Activated T-helper 1 cell treated with Interleukin-2 at 50 U/mL for 16 hours (primary cell): ENCODE results near the gene CNBD2.
"Not testable (repeated sequence)": the region's sequence is repeated elsewhere in the genome, so short reads cannot be mapped to it uniquely, and the experiment has no call there.

ENCODE experiments used
- DNase-seq: peaks from one replicate; pipeline ENCODE4 v3.0.0-alpha.2; 2020; ENCODE audit warnings: low read depth

The CNBD2 gene

DNA sequence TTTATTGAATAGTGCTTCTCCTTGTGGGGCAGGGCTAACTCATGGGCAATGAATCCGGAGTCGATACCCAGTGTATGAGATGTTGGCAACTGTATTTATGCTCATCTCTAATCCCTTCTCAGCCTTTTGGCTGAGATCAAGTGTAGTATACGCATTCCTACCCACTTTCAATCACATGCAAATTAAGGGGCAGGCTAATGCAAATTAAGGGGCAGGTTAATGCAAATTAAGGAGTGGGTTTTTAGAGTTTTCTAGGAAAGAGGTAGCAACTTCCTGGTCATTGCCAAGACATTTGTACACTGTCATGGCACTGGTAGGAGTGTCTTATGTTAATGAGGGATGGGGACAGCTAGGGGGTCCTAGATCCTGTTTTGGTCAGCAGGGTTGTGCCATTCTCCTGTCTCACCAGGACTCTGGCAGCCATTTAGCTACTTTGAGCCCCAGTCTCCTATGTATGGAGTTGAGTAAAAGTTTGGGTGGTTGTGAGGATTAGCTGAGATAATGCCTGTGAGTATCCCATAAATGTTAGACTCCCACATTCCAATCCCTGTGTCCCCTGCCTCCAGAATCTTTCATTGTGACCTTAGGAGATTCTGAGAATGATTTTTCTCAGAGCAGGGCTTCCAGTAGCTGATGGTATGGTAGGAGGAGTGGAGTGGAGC is at the start of gene CNBD2:
Gene CNBD2 (plus strand): TSS at position 612 of the 662 bp plus-strand sequence. CDS start 173 bp downstream, outside the sequence.
- DNase-seq, result no peak

DNA sequence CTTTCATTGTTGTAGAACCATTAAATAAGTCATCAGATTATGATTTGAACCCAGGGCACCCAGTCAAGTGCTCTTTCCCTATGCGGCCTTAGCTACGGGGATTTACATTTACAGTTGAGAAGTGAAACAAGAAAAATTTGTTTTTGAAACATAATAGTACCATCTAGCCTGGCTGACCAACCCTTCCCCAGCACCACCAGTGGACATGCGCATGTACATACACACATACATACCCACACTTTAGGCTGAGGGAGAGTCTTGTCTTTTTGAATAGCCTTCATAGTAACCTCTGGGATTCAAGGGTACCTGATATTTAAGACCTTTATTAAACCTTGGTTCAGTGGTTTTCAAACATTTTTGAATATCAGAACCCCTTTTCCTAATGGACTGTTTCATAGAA is 47.9 kb upstream of the CNBD2 start:
- DNase-seq, result no peak

- no peak for DNase-seq
Observed at GRCh38 chr20:35929301-35929700, 39.1 kb upstream of the CNBD2 start.

DNA sequence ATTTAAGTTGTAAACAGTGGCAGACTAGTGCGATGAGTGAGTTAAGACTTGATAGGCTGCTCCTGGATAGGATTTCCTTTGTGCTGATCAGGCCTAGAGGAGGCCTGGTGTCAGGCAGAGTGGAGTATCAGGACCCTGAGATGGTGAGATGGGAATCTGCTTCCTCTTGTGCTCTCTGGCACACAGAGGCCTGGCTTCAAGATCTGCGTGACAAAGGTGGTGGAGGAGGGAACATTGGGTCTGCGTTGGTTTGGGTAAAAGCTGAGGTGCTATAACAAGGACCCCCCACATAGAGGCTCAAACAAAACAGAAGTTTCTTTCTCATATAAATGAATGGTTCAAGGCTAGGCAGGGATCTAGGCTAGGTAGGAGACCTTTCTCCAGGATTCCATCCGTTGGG is 34.3 kb upstream of the CNBD2 start:
- no peak for DNase-seq

DNA sequence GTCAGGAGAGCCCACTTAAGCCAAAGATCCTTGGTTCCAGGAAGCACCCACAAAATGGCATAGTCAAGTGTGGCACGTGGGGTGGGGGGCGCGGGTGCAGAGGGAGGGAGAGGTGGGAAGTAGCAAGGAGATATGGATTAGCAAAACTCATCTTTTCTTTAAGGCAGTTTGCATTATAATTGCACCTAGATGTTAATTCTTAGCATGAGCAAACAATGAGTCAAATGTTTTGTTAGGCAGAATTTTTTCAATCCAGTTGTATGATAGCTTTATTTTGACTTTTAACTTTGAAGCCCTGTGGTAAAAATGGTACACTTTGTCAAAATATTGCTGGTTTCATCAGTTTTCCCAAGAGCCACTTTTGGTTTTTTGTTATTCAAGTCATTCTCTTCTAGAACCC is 29.1 kb upstream of the CNBD2 start:
- DNase-seq, result no peak

DNA sequence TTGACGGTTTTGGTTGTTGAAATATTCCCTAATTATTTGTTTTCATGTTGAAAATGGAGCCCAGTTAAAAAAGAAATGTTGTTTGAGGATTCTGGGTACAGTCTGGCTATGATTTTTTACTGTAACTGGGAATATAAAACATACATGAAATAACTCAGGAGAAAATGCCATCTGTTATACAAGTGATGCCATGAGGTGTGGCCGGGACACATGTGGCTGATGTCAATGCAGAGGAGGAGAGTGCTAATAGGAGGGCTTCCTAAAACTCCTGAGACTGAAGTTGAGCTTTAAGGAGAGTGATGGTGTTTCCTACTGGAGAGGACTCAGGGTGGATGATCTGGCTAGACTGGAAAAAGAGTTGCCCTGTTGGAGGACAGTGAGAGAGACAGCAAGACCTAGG is 26.8 kb upstream of the CNBD2 start:
- DNase-seq, result no peak

DNA sequence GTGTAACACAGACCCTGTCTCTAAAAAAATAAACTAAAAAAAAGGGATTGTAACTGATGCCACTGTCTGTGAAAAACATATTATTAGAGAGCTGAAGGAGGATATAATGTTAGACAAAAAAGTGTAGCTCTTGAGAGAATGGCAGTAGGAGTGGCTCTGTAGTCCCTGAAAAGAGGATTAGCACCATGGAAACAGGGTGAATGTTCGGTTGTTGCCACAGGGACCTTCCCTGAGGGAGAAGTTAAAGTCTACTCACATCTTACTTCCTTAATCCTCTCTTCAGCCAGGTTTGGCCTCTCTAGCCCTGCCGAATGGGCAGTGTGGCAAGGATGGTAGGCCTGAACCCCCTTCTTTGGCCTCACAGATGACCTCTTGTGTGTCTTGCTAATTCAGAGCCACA is 26.1 kb upstream of the CNBD2 start:
- no peak for DNase-seq

GRCh38 chr20:35947489-35947888 is 20.9 kb upstream of the CNBD2 start:
- DNase-seq, result no peak

DNA sequence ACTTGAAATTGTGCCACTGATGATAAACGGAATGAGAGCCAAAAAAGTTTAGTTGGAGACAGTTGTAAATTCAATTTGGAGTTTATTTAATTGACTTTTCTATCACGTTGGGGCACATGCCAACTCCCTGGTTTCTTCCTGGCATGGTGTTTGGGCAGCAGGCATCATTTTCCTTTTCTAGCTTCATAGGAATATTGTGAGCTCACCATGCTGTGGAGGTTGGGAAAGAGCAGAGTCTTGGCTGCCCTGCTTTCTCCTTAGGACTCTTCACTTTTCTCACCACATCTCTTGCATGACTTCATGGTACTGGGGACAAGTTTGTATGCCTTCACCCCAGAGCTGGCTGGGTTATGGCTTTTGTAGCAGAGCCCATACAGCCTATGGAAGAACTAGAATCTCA is 20.5 kb upstream of the CNBD2 start:
- DNase-seq, result no peak

GRCh38 chr20:35950093-35950492 is 18.3 kb upstream of the CNBD2 start:
- DNase-seq, result no peak

- DNase-seq, result not testable (repeated sequence)
Observed at GRCh38 chr20:35952080-35952479, 16.3 kb upstream of the CNBD2 start.

DNA sequence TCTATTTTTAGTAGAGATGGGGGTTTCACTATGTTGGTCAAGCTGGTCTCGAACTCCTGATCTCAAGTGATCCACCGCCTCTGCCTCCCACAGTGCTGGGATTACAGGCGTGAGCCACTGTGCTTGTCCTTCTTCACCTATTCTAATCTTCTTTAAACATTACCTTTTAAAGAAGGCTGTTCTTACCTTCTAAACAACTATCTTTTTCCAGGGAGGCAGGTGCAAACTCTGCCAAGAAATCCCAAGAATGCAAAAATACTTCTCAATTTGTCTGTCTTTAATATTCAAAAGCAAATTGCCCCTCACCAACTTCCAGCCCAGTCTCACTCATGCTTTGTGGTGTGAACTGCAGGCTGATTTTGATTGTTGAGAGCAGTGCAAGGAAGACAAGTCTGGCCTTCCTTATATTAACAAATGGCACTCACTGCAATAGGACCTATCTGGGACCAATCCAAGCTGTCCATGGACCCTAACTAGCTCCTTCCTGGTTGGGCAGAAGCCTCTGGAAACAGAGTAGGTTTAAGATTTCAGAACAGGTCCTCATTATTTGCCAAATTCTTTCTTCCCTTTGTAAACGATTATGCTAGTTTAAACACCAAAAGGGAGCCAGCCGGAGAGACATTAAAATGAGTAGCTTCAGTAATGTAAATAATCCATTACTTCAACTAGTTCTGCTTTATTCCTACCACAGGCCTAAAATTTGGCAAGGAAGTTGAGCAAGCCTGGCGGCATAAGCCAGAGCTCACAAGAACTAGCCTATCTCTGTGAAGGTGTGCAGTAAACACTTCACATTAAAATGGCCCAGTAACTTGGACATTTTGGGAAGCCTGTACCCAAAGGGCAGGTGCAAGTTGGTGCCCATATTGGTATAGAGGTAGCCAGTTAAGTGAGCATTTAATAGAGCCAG is 15.7 kb upstream of the CNBD2 start:
- no peak for DNase-seq

DNA sequence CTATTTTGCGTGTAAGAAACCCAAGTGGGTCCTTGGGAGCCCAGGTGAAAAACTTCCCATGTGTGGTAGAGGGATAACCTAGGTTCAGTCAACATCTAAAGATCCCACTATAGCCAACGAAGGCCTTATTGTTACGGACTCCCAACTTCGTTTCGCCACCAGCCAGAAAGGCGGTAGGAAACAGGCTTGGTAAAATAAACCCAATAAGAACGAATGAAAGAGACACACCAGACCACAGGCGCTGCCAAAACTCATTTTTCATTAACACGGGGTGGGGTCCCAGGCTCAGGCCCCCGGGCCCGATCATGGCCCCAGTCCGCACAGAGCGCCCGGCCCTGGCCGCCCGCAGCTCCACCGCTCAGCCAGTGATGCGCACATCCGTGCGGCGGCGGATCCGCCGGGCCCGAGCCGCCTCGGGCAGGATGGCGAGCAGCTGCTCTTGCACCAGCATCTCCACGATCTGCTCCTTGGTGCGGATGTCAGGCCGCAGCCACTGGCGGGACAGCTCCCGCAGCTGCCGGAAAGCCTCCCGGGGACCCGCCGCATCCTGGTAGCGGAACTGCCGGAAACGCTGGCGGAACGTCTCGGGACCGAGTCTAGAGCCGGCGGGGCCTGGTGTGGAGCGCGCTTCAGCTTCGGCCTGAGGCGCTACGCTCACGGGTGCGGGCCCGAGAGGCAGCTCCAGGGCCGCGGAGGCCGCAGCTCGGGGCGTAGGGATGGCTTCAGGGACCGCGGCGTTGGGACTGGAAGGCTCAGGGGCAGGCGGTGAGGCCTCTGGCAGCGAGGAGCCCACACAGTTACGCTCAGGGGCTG is 14.8 kb upstream of the CNBD2 start:
- peak; percentile 61 for DNase-seq

- peak; percentile 95 for DNase-seq
Observed at GRCh38 chr20:35954200-35954906, 14.0 kb upstream of the CNBD2 start, which contains the start of gene SCAND1. Gene SCAND1, minus strand, starts transcription at chr20:35954502. Its CDS starts 218 bp downstream, at chr20:35954284.

DNA sequence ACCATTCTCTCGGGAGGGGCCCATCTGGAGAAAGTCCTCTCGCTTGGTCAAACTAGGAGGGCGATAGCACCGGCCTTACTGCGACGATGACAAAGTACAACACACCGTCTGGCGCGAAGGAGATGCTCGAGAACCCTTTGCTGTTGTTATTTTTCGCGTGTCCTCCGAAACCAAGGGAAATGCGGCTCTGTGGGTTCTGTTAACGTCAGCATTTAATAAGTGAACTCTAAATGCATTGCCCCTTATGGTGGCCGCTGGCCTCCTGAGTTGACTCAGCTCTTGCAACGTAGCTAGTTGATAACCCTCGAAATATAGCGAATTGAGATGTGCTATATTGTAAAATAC is 13.5 kb upstream of the CNBD2 start:
- DNase-seq, result no peak

- no peak for DNase-seq
Observed at GRCh38 chr20:35956616-35957015, 11.8 kb upstream of the CNBD2 start.

- not testable (repeated sequence) for DNase-seq
Observed at GRCh38 chr20:35959291-35959690, 9.1 kb upstream of the CNBD2 start.

GRCh38 chr20:35963878-35964277 is 4.5 kb upstream of the CNBD2 start:
- no peak for DNase-seq

- DNase-seq, result no peak
Observed at GRCh38 chr20:35968930-35969329, 540 bp downstream of the CNBD2 start.

DNA sequence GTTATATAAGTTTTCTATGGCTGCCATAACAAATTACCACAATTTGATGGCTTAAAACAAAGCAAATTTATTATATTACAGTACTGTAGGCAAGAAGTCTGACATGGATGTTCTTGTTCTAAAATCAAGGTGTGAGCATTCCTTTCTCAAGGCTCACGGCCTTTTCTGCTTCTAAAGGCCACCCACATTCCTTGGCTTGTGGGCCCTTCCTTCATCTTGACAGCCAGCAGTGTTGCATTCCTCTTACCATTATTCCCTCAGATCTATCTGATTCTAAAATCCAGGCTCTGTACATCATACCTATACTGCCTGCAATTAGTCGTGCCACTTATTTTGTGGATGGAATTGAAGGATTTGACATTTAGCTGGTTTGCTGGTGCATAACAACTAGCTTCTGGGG is 3.6 kb downstream of the CNBD2 start:
- DNase-seq, result no peak

DNA sequence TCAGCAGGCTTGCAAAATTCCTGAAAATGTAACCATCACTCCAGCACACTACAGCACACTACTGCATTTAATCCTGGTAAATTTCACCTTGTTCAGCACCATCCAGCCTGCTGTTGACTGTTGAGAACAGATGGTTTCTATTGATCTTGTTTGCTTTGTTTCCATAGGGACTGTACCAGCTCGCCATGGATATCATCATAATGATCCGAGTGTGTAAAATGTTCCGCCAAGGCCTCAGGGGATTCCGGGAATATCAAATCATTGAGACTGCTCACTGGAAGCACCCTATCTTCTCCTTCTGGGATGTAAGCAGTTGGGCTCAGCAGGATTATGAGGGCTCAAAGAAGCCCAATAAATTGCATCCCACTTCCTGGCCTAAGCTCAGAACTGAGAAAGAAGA is 4.1 kb downstream of the CNBD2 start:
- DNase-seq, result no peak

- no peak for DNase-seq
Observed at GRCh38 chr20:35974256-35974655, 5.9 kb downstream of the CNBD2 start.
